ENCODE data around the gene REV3L. TPM values are rescaled to one million over a fixed set of nuclear protein-coding genes. Genes with fewer than 3 reads are reported as not detected.
A peak's percentile ranks its signal among the peaks of the same experiment; 100 is the strongest.

Gene REV3L
- total and polyA plus RNA-seq, 2 of the 8 experiments (the other 6 are each of a cell fraction or from before 2014, with no cell fraction given): 2.1 to 6.6 TPM

DNA sequence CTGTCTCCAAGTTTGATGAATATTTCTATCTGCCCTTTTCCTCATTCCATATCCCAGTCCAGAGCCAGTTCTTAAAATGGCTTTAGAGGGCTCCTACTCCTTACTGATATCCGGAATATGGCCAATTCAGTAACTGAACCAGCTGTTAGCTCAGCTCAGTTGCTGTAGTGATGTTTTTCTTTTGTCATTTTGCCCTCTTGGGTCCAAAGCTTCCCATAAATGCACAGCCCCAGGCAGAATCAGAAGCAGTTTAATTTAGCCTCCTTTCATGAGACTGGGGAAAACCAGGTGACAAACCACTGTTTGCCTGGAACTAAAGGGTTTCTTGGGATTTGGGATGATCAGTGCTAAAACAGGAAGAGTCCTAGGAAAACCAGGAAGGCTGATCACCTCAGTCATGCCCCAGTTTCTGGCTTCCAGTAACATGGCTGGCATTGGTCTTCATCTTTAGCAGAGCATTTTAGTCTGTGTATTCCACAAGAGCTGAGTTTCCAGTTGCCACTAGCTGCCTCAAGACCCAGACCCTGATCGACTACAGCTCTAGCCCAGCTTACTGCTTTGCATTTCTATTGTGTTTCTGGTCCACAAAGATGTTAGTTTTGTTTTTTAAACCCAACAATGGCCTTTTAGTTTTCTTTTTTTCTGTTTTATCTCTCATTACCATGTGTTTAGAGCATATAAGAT lies 40.6 kb upstream of the REV3L start:
- no peak overlapping the region for H4K8ac ChIP-seq (ENCODE audit: extremely low read depth, insufficient read depth, low read length)
- H2BK5ac ChIP-seq (ENCODE audit: low read depth, low read length): no peak overlapping the region
- no peak overlapping the region for H3K23ac ChIP-seq (ENCODE audit: insufficient read length)
- no peak overlapping the region for H2BK15ac ChIP-seq (ENCODE audit: low read length)
- H2AFZ ChIP-seq (ENCODE audit: low read length): no peak overlapping the region
- no peaks in the 10 kb centered on the region for H3K9me3 ChIP-seq (ENCODE audit: insufficient read depth in 2 of 2, low read depth in 1 of 2, low read length in 1 of 2)
- no peaks in the 10 kb centered on the region for H3K36me3 ChIP-seq (ENCODE audit: control insufficient read depth in 2 of 4, insufficient read depth in 4 of 4, low read length in 3 of 4)
- no peak overlapping the region for H3K27ac ChIP-seq (ENCODE audit: low read depth, low read length)
- TF ChIP-seq BCL11A (IDR thresholded peaks at IDR 0.05; ENCODE audit: low read depth in 2 of 2, low read length in 2 of 2): no peak
- TF ChIP-seq RAD21 (IDR thresholded peaks at IDR 0.05 in 1 of 2, conservative IDR thresholded peaks at IDR 0.05 in 1 of 2; ENCODE audit: low read depth in 2 of 2, low read length in 2 of 2): no peak
- no peak for TF ChIP-seq TAF1 (IDR thresholded peaks at IDR 0.05; ENCODE audit: low read depth, low read length)
- no peak for TF ChIP-seq SIRT6 (IDR thresholded peaks at IDR 0.05; ENCODE audit: low read length)
- no peak for TF ChIP-seq POLR2AphosphoS5 (IDR thresholded peaks at IDR 0.05; ENCODE audit: low read depth, low read length)
- TF ChIP-seq SUZ12 (IDR thresholded peaks at IDR 0.05; ENCODE audit: low read length): no peak
- TF ChIP-seq EP300 (IDR thresholded peaks at IDR 0.05; ENCODE audit: borderline replicate concordance in 1 of 2, low read depth in 2 of 2, low read length in 2 of 2): no peak
- no peak for TF ChIP-seq POU5F1 (IDR thresholded peaks at IDR 0.05; ENCODE audit: low read depth, low read length)
- no peak for TF ChIP-seq RFX5 (IDR thresholded peaks at IDR 0.05; ENCODE audit: borderline replicate concordance, low read depth, low read length)
- POLR2A ChIA-PET (ENCODE audit: partially characterized antibody): interaction anchor here (0.8 to 1.3 kb wide), 2 partner anchors 11 to 14 kb away, joined by 3 read pairs; no protein-coding TSS in a partner anchor
- no peak overlapping the region for H3K56ac ChIP-seq (replicated peaks; ENCODE audit: insufficient read length, low read depth, low read length)
- H3K79me1 ChIP-seq (ENCODE audit: low read depth, low read length): no peaks in the 10 kb centered on the region; the same call in 1 of the 2 replicates
- no peaks in the 10 kb centered on the region for H3K23me2 ChIP-seq (ENCODE audit: low read depth, low read length)
- no peak overlapping the region for H4K91ac ChIP-seq (replicated peaks; ENCODE audit: insufficient read length, low read length)
- H3K79me2 ChIP-seq (ENCODE audit: control insufficient read depth in 1 of 2, insufficient read depth in 2 of 2, low read length in 2 of 2): peaks cover 0 to 4% of the 10 kb centered on the region in 2 experiments; a peak in 1 of 4 replicates
- H4K20me1 ChIP-seq (replicated peaks in 1 of 2; ENCODE audit: control insufficient read depth in 1 of 2, insufficient read depth in 2 of 2, low read length in 2 of 2): no peaks in the 10 kb centered on the region
- no peak overlapping the region for H2BK120ac ChIP-seq (replicated peaks; ENCODE audit: low read depth, low read length)
- H2BK20ac ChIP-seq (ENCODE audit: low read length): no peak overlapping the region
- FAIRE-seq: no peak
- H4K5ac ChIP-seq (ENCODE audit: insufficient read length, low read depth, low read length): no peak overlapping the region
- no peak overlapping the region for H2BK12ac ChIP-seq (ENCODE audit: low read depth, low read length)
- no peak overlapping the region for H3K4me3 ChIP-seq (ENCODE audit: extremely low read depth in 1 of 4, insufficient read depth in 2 of 4, low read depth in 3 of 4, low read length in 4 of 4)
- no peak overlapping the region for H3K14ac ChIP-seq (ENCODE audit: insufficient read length)
- peaks cover 0 to 6% (median 4%) of the 10 kb centered on the region in 4 experiments; a peak in 4 of 7 replicates for H3K4me1 ChIP-seq (replicated peaks in 1 of 4; ENCODE audit: control insufficient read depth in 3 of 4, insufficient read depth in 4 of 4, low read length in 3 of 4)
- 79% methylated on average over 2 of the region's 2 CpGs; no CpG with 5 or more reads in 1 of the 2 experiments for WGBS, 2 experiments (ENCODE audit: extremely low coverage in 1 of 2, insufficient coverage in 1 of 2, insufficient read length in 1 of 2, insufficient replicate concordance in 2 of 2, low coverage in 1 of 2, low lambda C conversion rate in 2 of 2, missing lambda C conversion rate in 1 of 2)
- CTCF ChIA-PET (ENCODE audit: partially characterized antibody): interaction anchor here (0.6 to 1.7 kb wide), 5 partner anchors 14 to 588 kb away, joined by 3 to 5 read pairs (median 5); no protein-coding TSS in a partner anchor
- H3K27me3 ChIP-seq (replicated peaks in 1 of 4; ENCODE audit: control insufficient read depth in 3 of 4, extremely low read depth in 1 of 4, insufficient read depth in 3 of 4, low read length in 3 of 4): no peaks in the 10 kb centered on the region
- no peak overlapping the region for H3K4ac ChIP-seq (replicated peaks; ENCODE audit: insufficient read length, low read depth, low read length)
- no peak overlapping the region; a peak in 1 of 4 replicates for H3K4me2 ChIP-seq (ENCODE audit: insufficient read depth in 1 of 2, low read depth in 2 of 2, low read length in 2 of 2)
- H3K9ac ChIP-seq (replicated peaks in 1 of 4; ENCODE audit: extremely low read depth in 1 of 4, low read depth in 3 of 4, low read length in 3 of 4): peak overlapping the region in 1 of 4 experiments; percentile 20; a peak in 1 of 7 replicates
- H3K18ac ChIP-seq (ENCODE audit: extremely low read depth, low read length): no peak overlapping the region
- no peak for DNase-seq (ENCODE audit: low read depth in 1 of 2, low spot score in 2 of 2)
- H2AK5ac ChIP-seq (ENCODE audit: low read depth, low read length): no peak overlapping the region

Data from H1 (cell line).